HepG2 (cell line): ENCODE results near the gene SIK3. TPM values are rescaled to one million over a fixed set of nuclear protein-coding genes. Genes with fewer than 3 reads are reported as not detected.

ENCODE experiments used
- ATF3 ChIP-seq: sonication (generic); formaldehyde crosslinking; IDR thresholded peaks from 2 replicates; pipeline ENCODE4 v1.4.0; 2020; ENCODE audit warnings: missing genetic modification reagents
- CSRNP2 ChIP-seq: sonication (generic); formaldehyde crosslinking; conservative IDR thresholded peaks from 2 replicates; pipeline ENCODE4 v1.8.0; 2022; ENCODE audit warnings: low read depth, missing genetic modification reagents
- HIVEP1 ChIP-seq: sonication (generic); formaldehyde crosslinking; IDR thresholded peaks from 2 replicates; pipeline ENCODE4 v1.4.0; 2020; ENCODE audit warnings: mild to moderate bottlenecking, missing genetic modification reagents
- MTF2 ChIP-seq: sonication (generic); formaldehyde crosslinking; IDR thresholded peaks from 2 replicates; pipeline ENCODE4 v1.5.0; 2020; ENCODE audit warnings: missing genetic modification reagents, borderline replicate concordance
- NFYB ChIP-seq: sonication (generic); formaldehyde crosslinking; IDR thresholded peaks from 2 replicates; pipeline ENCODE4 v1.4.0; 2020; ENCODE audit warnings: missing genetic modification reagents
- PHF20 ChIP-seq: sonication (generic); formaldehyde crosslinking; IDR thresholded peaks from 2 replicates; pipeline ENCODE4 v1.5.0; 2020; ENCODE audit warnings: mild to moderate bottlenecking, missing genetic modification reagents
- POLR2A ChIP-seq, 2 experiments: IDR thresholded peaks; 2 replicates each; pipeline ENCODE4 v1.6.1; 2011; ENCODE audit warnings: low read depth in 2 of 2, low read length in 2 of 2, mild to moderate bottlenecking in 1 of 2, moderate library complexity in 1 of 2; ENCODE audit not compliant: insufficient read depth in 1 of 2
- RAD21 ChIP-seq: fragments of 450-650 bp; formaldehyde crosslinking; IDR thresholded peaks from 2 replicates; pipeline ENCODE4 v1.5.0; 2020; ENCODE audit warnings: mild to moderate bottlenecking
- SP4 ChIP-seq: sonication (generic); formaldehyde crosslinking; IDR thresholded peaks from 2 replicates; pipeline ENCODE4 v1.8.1; 2023; ENCODE audit warnings: mild to moderate bottlenecking, missing genetic modification reagents
- SRSF4 ChIP-seq: fragments of 200-400 bp; formaldehyde crosslinking; IDR thresholded peaks from one replicate; pipeline ENCODE4 v1.6.1; 2018; ENCODE audit warnings: mild to moderate bottlenecking, low read depth, low read length, moderate library complexity; ENCODE audit not compliant: poor library complexity, severe bottlenecking
- ZBTB14 ChIP-seq: sonication (generic); formaldehyde crosslinking; IDR thresholded peaks from 2 replicates; pipeline ENCODE4 v1.4.0; 2020; ENCODE audit warnings: missing genetic modification reagents
- ZBTB21 ChIP-seq: sonication (generic); formaldehyde crosslinking; IDR thresholded peaks from 2 replicates; pipeline ENCODE4 v1.4.0; 2020; ENCODE audit warnings: missing genetic modification reagents
- ZBTB26 ChIP-seq: IDR thresholded peaks from 2 replicates; pipeline ENCODE4 v1.6.1; 2016; ENCODE audit warnings: missing compliant biosample characterization, missing genetic modification reagents, borderline replicate concordance
- ZNF142 ChIP-seq: sonication (generic); formaldehyde crosslinking; IDR thresholded peaks from 2 replicates; pipeline ENCODE4 v1.4.0; 2020; ENCODE audit warnings: missing genetic modification reagents
- ZNF160 ChIP-seq: sonication (generic); formaldehyde crosslinking; IDR thresholded peaks from 2 replicates; pipeline ENCODE4 v1.8.0; 2022; ENCODE audit warnings: mild to moderate bottlenecking, inconsistent platforms, missing genetic modification reagents
- ZNF496 ChIP-seq: sonication (generic); formaldehyde crosslinking; IDR thresholded peaks from 2 replicates; pipeline ENCODE4 v1.8.1; 2023; ENCODE audit warnings: mild to moderate bottlenecking, moderate library complexity, missing genetic modification reagents; ENCODE audit not compliant: insufficient replicate concordance
- ZNF678 ChIP-seq: sonication (generic); formaldehyde crosslinking; IDR thresholded peaks from 2 replicates; pipeline ENCODE4 v1.4.0; 2020; ENCODE audit warnings: mild to moderate bottlenecking, missing genetic modification reagents
- ZNF746 ChIP-seq: sonication (generic); formaldehyde crosslinking; IDR thresholded peaks from 2 replicates; pipeline ENCODE4 v1.8.0; 2022; ENCODE audit warnings: mild to moderate bottlenecking, missing genetic modification reagents
- ZNF775 ChIP-seq: sonication (generic); formaldehyde crosslinking; IDR thresholded peaks from 2 replicates; pipeline ENCODE4 v1.4.0; 2020; ENCODE audit warnings: missing genetic modification reagents, mild to moderate bottlenecking, moderate library complexity, borderline replicate concordance
- polyA plus RNA-seq, 8 experiments: library from polyadenylated mRNA; depleted of rRNA in 3 of 8; stranded (reverse) in 7 of 8; unstranded in 1 of 8; fragments of >200 nt; fragmentation: Illumina TruSeq in 4 of 8; extraction: Trizol in 4 of 8; gene quantifications; 2 replicates each; pipeline versions ENCODE4 v1.2.1 to v1.2.3, GENCODE V29; 2011 to 2016; ENCODE audit warnings: low read depth in 4 of 8, missing spikeins in 1 of 8, mixed read lengths in 1 of 8; ENCODE audit not compliant: insufficient read depth in 1 of 8
- total RNA-seq, 5 experiments: library from RNA; depleted of rRNA; stranded (reverse); fragments of >200 nt; fragmentation: Illumina TruSeq; extraction: Trizol; gene quantifications; 2 replicates each; pipeline ENCODE4 v1.2.3, GENCODE V29; 2016; ENCODE audit warnings: low read depth in 1 of 5

SIK3 gene
- total and polyA plus RNA-seq, 2 of the 13 experiments (the other 11 are each of a cell fraction or from before 2014, with no cell fraction given), result 5.7 to 9.8 TPM

- TF ChIP-seq ZNF142 (CRISPR knock-in tag) (no peak; the same call in none of the 2 replicates), ZBTB14 (CRISPR knock-in tag) (no peak), HIVEP1 (CRISPR knock-in tag) (peak; percentile 96), ZNF678 (CRISPR knock-in tag) (no peak), SRSF4 (no peak), NFYB (peak; percentile 58), SP4 (CRISPR knock-in tag) (no peak), POLR2A (IDR thresholded peaks at IDR 0.05; ENCODE audit: insufficient read depth in 1 of 2, low read depth in 2 of 2, low read length in 2 of 2) (peak in 1 of 2 experiments; percentile 100; a peak in 2 of 4 replicates), ZNF775 (CRISPR knock-in tag) (no peak), PHF20 (CRISPR knock-in tag) (no peak), ZNF496 (CRISPR knock-in tag) (no peak), RAD21 (CRISPR knock-in tag) (peak; percentile 65; the same call in 1 of the 2 replicates), CSRNP2 (CRISPR knock-in tag) (0 out of 2 replicates have a peak, but pooled peaks have one; percentile 70), ZNF746 (peak; percentile 97), MTF2 (no peak), ZNF160 (CRISPR knock-in tag) (peak; percentile 96), ZBTB26 (peak; percentile 54; the same call in 1 of the 2 replicates), ZBTB21 (CRISPR knock-in tag) (peak; percentile 40; the same call in 1 of the 2 replicates), ATF3 (CRISPR knock-in tag) (peak; percentile 4)
Observed at GRCh38 chr11:116837231-116838091, 260.8 kb downstream of the SIK3 start, which contains the start of gene APOA1 (continued).
